Adrenal gland (tissue), 12 donors: Measurements from ENCODE around the gene UBXN11. TPM values are rescaled to one million over a fixed set of nuclear protein-coding genes. Genes with fewer than 3 reads are reported as not detected.

ENCODE experiments used
- polyA plus RNA-seq, 3 donors: library from polyadenylated mRNA; stranded (reverse); fragments of 200-250 nt in 2 of 3; fragments of 350-450 nt in 1 of 3; fragmentation: Illumina TruSeq in 1 of 3; extraction: RNeasy Lipid Tissue Mini Kit (QIAGEN cat#74804) in 1 of 3; gene quantifications; one replicate each; pipeline ENCODE4 v1.2.3, GENCODE V29; 2013 to 2014
- total RNA-seq, 9 donors: library from RNA; depleted of rRNA in 4 of 9; stranded (reverse); fragments of >200 nt in 4 of 9; fragments of 120-200 nt in 1 of 9; fragmentation: NEBNext Ultra II Directional in 1 of 9; extraction: Animal tissue kit (Norgen Biotek cat#: 25700) in 1 of 9; gene quantifications; one replicate each; pipeline versions ENCODE4 v1.1.0 to v1.2.4, GENCODE V29; 2013 to 2023
- donor health status: healthy with polysubstance abuse.
- donor health status: Bipolar disorder and iron deficiency.
- donor health status: DM: yes; HTN: yes; CAD: no.
- donor health status: DM: no; HTN: no; CAD: no.
- donor health status: DM: no; HTN: no; CAD: no.
- donor health status: DM: yes; HTN: yes; CAD: no.

UBXN11 gene
- total and polyA plus RNA-seq, 12 donors = 5.3 to 154 (median 13.7) TPM

Other genes starting within 250 kb of the UBXN11 start
- gene TRIM63, start 239.0 kb downstream of the UBXN11 start, total RNA-seq = 1 to 10 TPM in 1 of 9 donors, under 1 TPM in 2, not detected in 6; 0.06 to 4.6 (median 0.18) TPM
- under 1 TPM in 2 of 3 donors, not detected in 1; 0.16 to 0.24 TPM for gene TRIM63, start 239.0 kb downstream of the UBXN11 start, polyA plus RNA-seq
- gene PDIK1L, start 194.8 kb downstream of the UBXN11 start, total RNA-seq = 1 to 10 TPM; 2.3 to 9.8 (median 8.2) TPM
- 1 to 10 TPM; 1.6 to 6.6 (median 1.7) TPM for gene PDIK1L, start 194.8 kb downstream of the UBXN11 start, polyA plus RNA-seq
- gene FAM110D, start 147.6 kb downstream of the UBXN11 start, total RNA-seq = 1 to 10 TPM in 8 of 9 donors, under 1 TPM in 1; 0.61 to 3.9 (median 2.2) TPM
- 1 to 10 TPM in 2 of 3 donors, under 1 TPM in 1; 0.46 to 6.2 (median 1.4) TPM for gene FAM110D, start 147.6 kb downstream of the UBXN11 start, polyA plus RNA-seq
- not detected for gene C1orf232, start 137.7 kb downstream of the UBXN11 start, total RNA-seq
- not detected for gene C1orf232, start 137.7 kb downstream of the UBXN11 start, polyA plus RNA-seq
- 10 to 100 TPM; 17.8 to 44.7 (median 30.6) TPM for gene ZNF593, start 136.7 kb downstream of the UBXN11 start, total RNA-seq
- gene ZNF593, start 136.7 kb downstream of the UBXN11 start, polyA plus RNA-seq = 100 to 1,000 TPM in 1 of 3 donors, 10 to 100 TPM in 1, 1 to 10 TPM in 1; 9.8 to 113 (median 51.0) TPM
- gene ZNF593OS, start 134.8 kb downstream of the UBXN11 start, total RNA-seq = under 1 TPM in 1 of 9 donors, not detected in 8; 0.18 TPM
- under 1 TPM in 1 of 3 donors, not detected in 2; 0.88 TPM for gene ZNF593OS, start 134.8 kb downstream of the UBXN11 start, polyA plus RNA-seq
- gene CNKSR1, start 129.1 kb downstream of the UBXN11 start, total RNA-seq = 1 to 10 TPM in 1 of 9 donors, under 1 TPM in 4, not detected in 4; 0.17 to 2.1 (median 0.29) TPM
- gene CNKSR1, start 129.1 kb downstream of the UBXN11 start, polyA plus RNA-seq = 1 to 10 TPM in 1 of 3 donors, under 1 TPM in 2; 0.31 to 1.5 (median 0.64) TPM
- not detected for gene CATSPER4, start 116.0 kb downstream of the UBXN11 start, total RNA-seq
- not detected for gene CATSPER4, start 116.0 kb downstream of the UBXN11 start, polyA plus RNA-seq
- gene CEP85, start 72.4 kb downstream of the UBXN11 start, total RNA-seq = 10 to 100 TPM in 1 of 9 donors, 1 to 10 TPM in 8; 2.6 to 16.4 (median 5.8) TPM
- gene CEP85, start 72.4 kb downstream of the UBXN11 start, polyA plus RNA-seq = 1 to 10 TPM; 2.5 to 6.1 (median 3.1) TPM
- 100 to 1,000 TPM in 3 of 9 donors, 10 to 100 TPM in 6; 21.0 to 123 (median 72.5) TPM for gene SH3BGRL3, start 26.6 kb downstream of the UBXN11 start, total RNA-seq
- gene SH3BGRL3, start 26.6 kb downstream of the UBXN11 start, polyA plus RNA-seq = 100 to 1,000 TPM; 178 to 350 (median 321) TPM
- gene CD52, start 11.3 kb upstream of the UBXN11 start, total RNA-seq = 1 to 10 TPM in 7 of 9 donors, not detected in 2; 2.5 to 8.9 (median 4.5) TPM
- gene CD52, start 11.3 kb upstream of the UBXN11 start, polyA plus RNA-seq = 100 to 1,000 TPM in 1 of 3 donors, 10 to 100 TPM in 2; 13.6 to 239 (median 14.1) TPM
- gene CRYBG2, start 47.5 kb upstream of the UBXN11 start, total RNA-seq = under 1 TPM in 1 of 9 donors, not detected in 8; 0.17 TPM
- gene CRYBG2, start 47.5 kb upstream of the UBXN11 start, polyA plus RNA-seq = under 1 TPM in 2 of 3 donors, not detected in 1; 0.20 to 0.48 TPM
- under 1 TPM in 1 of 9 donors, not detected in 8; 0.25 TPM for gene ZNF683, start 66.1 kb upstream of the UBXN11 start, total RNA-seq
- gene ZNF683, start 66.1 kb upstream of the UBXN11 start, polyA plus RNA-seq = under 1 TPM in 2 of 3 donors, not detected in 1; 0.20 to 0.24 TPM
- gene LIN28A, start 104.2 kb upstream of the UBXN11 start, total RNA-seq = 1 to 10 TPM in 1 of 9 donors, under 1 TPM in 2, not detected in 6; 0.23 to 1.2 (median 0.72) TPM
- gene LIN28A, start 104.2 kb upstream of the UBXN11 start, polyA plus RNA-seq = not detected
- 10 to 100 TPM; 33.2 to 64.9 (median 44.1) TPM for gene DHDDS, start 125.7 kb upstream of the UBXN11 start, total RNA-seq
- 10 to 100 TPM; 24.0 to 77.2 (median 31.5) TPM for gene DHDDS, start 125.7 kb upstream of the UBXN11 start, polyA plus RNA-seq
- 100 to 1,000 TPM; 118 to 483 (median 293) TPM for gene HMGN2, start 165.8 kb upstream of the UBXN11 start, total RNA-seq
- gene HMGN2, start 165.8 kb upstream of the UBXN11 start, polyA plus RNA-seq = 100 to 1,000 TPM; 313 to 415 (median 404) TPM
- 10 to 100 TPM; 37.7 to 51.5 (median 40.4) TPM for gene RPS6KA1, start 223.1 kb upstream of the UBXN11 start, total RNA-seq
- 10 to 100 TPM; 17.1 to 45.8 (median 28.4) TPM for gene RPS6KA1, start 223.1 kb upstream of the UBXN11 start, polyA plus RNA-seq